ENCODE data around the gene TMEM260.

- TF ChIP-seq CTCF (IDR thresholded peaks at IDR 0.05; ENCODE audit: insufficient read depth, low read depth, low read length) = no peak
- TF ChIP-seq EZH2 (IDR thresholded peaks at IDR 0.05; ENCODE audit: insufficient read depth, low read length) = no peak
These were observed 69.8 kb downstream of the TMEM260 start for GRCh38 chr14:56649382-56649781.
